ENCODE data around the gene NRG3. TPM values are rescaled to one million over a fixed set of nuclear protein-coding genes. Genes with fewer than 3 reads are reported as not detected.

NRG3 gene
- total and polyA plus RNA-seq, 2 of the 4 experiments (the other 2 are of a cell fraction), result not detected

GRCh38 chr10:82505009-82505408 is 630.0 kb downstream of the NRG3 start:
- Histone ChIP-seq H3K9me1 (ENCODE audit: insufficient read depth, low read length) (no peaks in the 10 kb centered on the region), H3K36me3 (ENCODE audit: control insufficient read depth, insufficient read depth, low read length) (no peaks in the 10 kb centered on the region), H4K8ac (ENCODE audit: low read depth in 2 of 2, low read length in 2 of 2) (no peak overlapping the region), H2AFZ (replicated peaks; ENCODE audit: low read length, poor library complexity) (no peak overlapping the region), H3K79me1 (ENCODE audit: low read depth in 1 of 2, low read length in 2 of 2) (no peaks in the 10 kb centered on the region), H3K4me1 (ENCODE audit: control insufficient read depth, insufficient read depth, low read length) (no peaks in the 10 kb centered on the region), H2BK120ac (ENCODE audit: low read depth, low read length) (no peak overlapping the region), H2BK20ac (ENCODE audit: low read depth, low read length) (no peak overlapping the region), H2BK5ac (ENCODE audit: low read depth, low read length, poor library complexity, severe bottlenecking) (no peak overlapping the region), H3K56ac (ENCODE audit: extremely low read depth, insufficient read depth, low read length) (no peak overlapping the region), H3K27me3 (ENCODE audit: control insufficient read depth, insufficient read depth, low read length) (no peaks in the 10 kb centered on the region), H2AK9ac (replicated peaks; ENCODE audit: low read depth, low read length, poor library complexity) (no peak overlapping the region), H4K20me1 (ENCODE audit: insufficient read depth, low read length) (no peaks in the 10 kb centered on the region), H4K5ac (ENCODE audit: low read depth, low read length) (no peak overlapping the region), H3K18ac (ENCODE audit: low read depth, low read length) (no peak overlapping the region), H3K4me2 (ENCODE audit: low read depth, low read length) (no peak overlapping the region), H3K23ac (ENCODE audit: low read depth, low read length) (no peak overlapping the region), H3K4me3 (ENCODE audit: insufficient read depth, low read depth, low read length) (no peak overlapping the region), H2BK15ac (ENCODE audit: low read depth, low read length) (no peak overlapping the region), H3K14ac (replicated peaks; ENCODE audit: low read depth, low read length) (no peak overlapping the region), H2AK5ac (ENCODE audit: low read depth, low read length) (no peak overlapping the region), H3K27ac (ENCODE audit: insufficient read depth, low read length) (no peak overlapping the region), H4K91ac (ENCODE audit: insufficient read depth, low read depth, low read length) (no peak overlapping the region), H3K4ac (ENCODE audit: low read depth, low read length) (no peak overlapping the region), H3K9ac (ENCODE audit: low read depth, low read length) (no peak overlapping the region), H3K9me3 (ENCODE audit: control insufficient read depth, insufficient read depth, low read length) (peaks cover 10% of the 10 kb centered on the region; the same call in 1 of the 2 replicates)
- CTCF ChIA-PET, result no interaction called here
- no TSS peak for BruUV-seq (replicated peaks)
- dilution Hi-C loops (cut with HindIII; ENCODE audit: low sequenced_read_pairs, unreplicated experiment), result no loop called here
- WGBS, 2 experiments (ENCODE audit: extremely low coverage in 2 of 2, insufficient read length in 1 of 2), result no CpG with 5 or more reads among the region's 3 CpGs
- TF ChIP-seq MAFK (IDR thresholded peaks at IDR 0.05; ENCODE audit: low read depth, low read length) (no peak), ELK1 (IDR thresholded peaks at IDR 0.05; ENCODE audit: borderline replicate concordance, low read depth, low read length) (no peak), RAD21 (IDR thresholded peaks at IDR 0.05; ENCODE audit: low read length) (no peak), MXI1 (IDR thresholded peaks at IDR 0.05; ENCODE audit: borderline replicate concordance, low read depth, low read length) (no peak), BHLHE40 (IDR thresholded peaks at IDR 0.05; ENCODE audit: low read depth, low read length) (no peak), SMC3 (IDR thresholded peaks at IDR 0.05; ENCODE audit: low read depth, low read length) (no peak), RFX5 (IDR thresholded peaks at IDR 0.05; ENCODE audit: low read depth, low read length) (no peak), CTCF (conservative IDR thresholded peaks at IDR 0.05; ENCODE audit: low read depth, low read length) (no peak), POLR2A (IDR thresholded peaks at IDR 0.05; ENCODE audit: low read depth, low read length) (no peak), CHD1 (IDR thresholded peaks at IDR 0.05; ENCODE audit: low read depth, low read length) (no peak), USF2 (IDR thresholded peaks at IDR 0.05; ENCODE audit: low read depth, low read length) (no peak), MAZ (IDR thresholded peaks at IDR 0.05; ENCODE audit: borderline replicate concordance, low read depth, low read length) (no peak), RCOR1 (IDR thresholded peaks at IDR 0.05; ENCODE audit: insufficient replicate concordance, low read length) (no peak), FOS (IDR thresholded peaks at IDR 0.05; ENCODE audit: low read depth, low read length) (no peak), CEBPB (IDR thresholded peaks at IDR 0.05; ENCODE audit: low read depth, low read length) (no peak)
- in situ Hi-C loops (cut with MboI; ENCODE audit: low sequenced_read_pairs), result no loop called here
- intact Hi-C loops (cut with micrococcal nuclease), result no loop called here
- DNase-seq (no peak), ATAC-seq (ENCODE audit: low read depth) (no peak)
- POLR2A ChIA-PET (ENCODE audit: unreplicated experiment), result no interaction called here

All from IMR-90 (cell line).